HG02852 (cell line): Measurements from ENCODE around the gene BRCA2.
"Not testable (repeated sequence)": the region's sequence is repeated elsewhere in the genome, so short reads cannot be mapped to it uniquely, and the experiment has no call there.

Experiments
- ATAC-seq: cut with Tn5 transposase; IDR thresholded peaks from one replicate; pipeline ENCODE4 v1.9.1; 2021; ENCODE audit warnings: mild to moderate bottlenecking, moderate library complexity; ENCODE audit not compliant: unreplicated experiment

BRCA2 gene

GRCh38 chr13:32311188-32311897 is 4.0 kb upstream of the BRCA2 start:
- ATAC-seq, result no peak

- ATAC-seq, result peak; percentile 16
Measured at GRCh38 chr13:32314271-32315237, 754 bp upstream of the BRCA2 start.

- peak; percentile 53 for ATAC-seq
Measured at GRCh38 chr13:32316028-32316339, 676 bp downstream of the BRCA2 start.

- no peak for ATAC-seq
Measured at GRCh38 chr13:32316501-32316900, 1.2 kb downstream of the BRCA2 start.

GRCh38 chr13:32317716-32318465 is 2.6 kb downstream of the BRCA2 start:
- ATAC-seq, result no peak

- no peak for ATAC-seq
Measured at GRCh38 chr13:32320528-32320927, 5.2 kb downstream of the BRCA2 start.

GRCh38 chr13:32323912-32324311 is 8.6 kb downstream of the BRCA2 start:
- ATAC-seq, result no peak

GRCh38 chr13:32330441-32330840 is 15.1 kb downstream of the BRCA2 start:
- ATAC-seq, result no peak

- ATAC-seq, result no peak
Measured at GRCh38 chr13:32334671-32335070, 19.4 kb downstream of the BRCA2 start.

GRCh38 chr13:32340914-32341313 is 25.6 kb downstream of the BRCA2 start:
- ATAC-seq, result no peak

- no peak for ATAC-seq
Measured at GRCh38 chr13:32347651-32348050, 32.3 kb downstream of the BRCA2 start.

- not testable (repeated sequence) for ATAC-seq
Measured at GRCh38 chr13:32350839-32351441, 35.6 kb downstream of the BRCA2 start.

- ATAC-seq, result peak; percentile 65
Measured at GRCh38 chr13:32354040-32354439, 38.7 kb downstream of the BRCA2 start.

GRCh38 chr13:32355935-32356334 is 40.6 kb downstream of the BRCA2 start:
- ATAC-seq, result not testable (repeated sequence)

- no peak for ATAC-seq
Measured at GRCh38 chr13:32362574-32362973, 47.3 kb downstream of the BRCA2 start.

- no peak for ATAC-seq
Measured at GRCh38 chr13:32370805-32371204, 55.5 kb downstream of the BRCA2 start.

- ATAC-seq, result no peak
Measured at GRCh38 chr13:32376642-32377415, 61.5 kb downstream of the BRCA2 start.

GRCh38 chr13:32378012-32378411 is 62.7 kb downstream of the BRCA2 start:
- ATAC-seq, result no peak

- ATAC-seq, result no peak
Measured at GRCh38 chr13:32381539-32381938, 66.2 kb downstream of the BRCA2 start.
